Measurements from ENCODE around the gene SOHLH1.

Gene SOHLH1

GRCh38 chr9:135695036-135695435 is 4.2 kb downstream of the SOHLH1 start:
- H3K27ac ChIP-seq = no peak overlapping the region
- TF ChIP-seq CTCF (conservative IDR thresholded peaks at IDR 0.05) = no peak

GRCh38 chr9:135694414-135694813 is 4.9 kb downstream of the SOHLH1 start:
- TF ChIP-seq CTCF (conservative IDR thresholded peaks at IDR 0.05) = no peak
- no peak overlapping the region for H3K27ac ChIP-seq

- TF ChIP-seq CTCF (conservative IDR thresholded peaks at IDR 0.05) = no peak
- no peak overlapping the region for H3K27ac ChIP-seq
These were observed 5.5 kb downstream of the SOHLH1 start for GRCh38 chr9:135693771-135694170.

GRCh38 chr9:135693265-135693664 is 6.0 kb downstream of the SOHLH1 start:
- TF ChIP-seq CTCF (conservative IDR thresholded peaks at IDR 0.05) = no peak
- H3K27ac ChIP-seq = no peak overlapping the region

GRCh38 chr9:135692410-135692809 is 6.9 kb downstream of the SOHLH1 start:
- TF ChIP-seq CTCF (conservative IDR thresholded peaks at IDR 0.05) = no peak
- no peak overlapping the region for H3K27ac ChIP-seq

- no peak overlapping the region for H3K27ac ChIP-seq
- no peak for TF ChIP-seq CTCF (conservative IDR thresholded peaks at IDR 0.05)
These were observed 8.3 kb downstream of the SOHLH1 start for GRCh38 chr9:135690836-135691570.

GRCh38 chr9:135689011-135689410 is 10.3 kb downstream of the SOHLH1 start:
- TF ChIP-seq CTCF (conservative IDR thresholded peaks at IDR 0.05) = no peak

More at GRCh38 chr9:135689011-135689410, 10.3 kb downstream of the SOHLH1 start:
- no peak overlapping the region for H3K27ac ChIP-seq
